GM12878 (cell line): ENCODE data around the gene SLAMF8. TPM values are rescaled to one million over a fixed set of nuclear protein-coding genes. Genes with fewer than 3 reads are reported as not detected.

Experiments used
- ATAC-seq: fragments of 200-7000 bp; cut with Tn5 transposase; 3 replicates; pipeline ENCODE4 v1.9.1; 2020; ENCODE audit warnings: mild to moderate bottlenecking, moderate library complexity
- BruUV-seq: library from RNA; stranded (reverse); fragments of 400-500 nt; replicated peaks from 2 replicates; lab custom pipeline; 2021; lab: Mats Ljungman, UMichigan
- CTCF ChIA-PET: fragments of 300-600 bp; sonication (Branson Sonifier 250); formaldehyde crosslinking; extraction: SDS; loops from one replicate; lab custom pipeline; 2021; ENCODE audit warnings: inconsistent platforms; lab: Yijun Ruan, JAX
- POLR2A ChIA-PET: fragments of 350-600 bp; formaldehyde crosslinking; extraction: SDS; loops from one replicate; lab custom pipeline; 2021; ENCODE audit warnings: inconsistent platforms; lab: Charles Lee
- RAD21 ChIA-PET: fragments of 300-600 bp; sonication (Branson Sonifier 250); formaldehyde crosslinking; loops from one replicate; lab custom pipeline; 2023; ENCODE audit warnings: antibody characterized with exemption; ENCODE audit not compliant: unreplicated experiment; lab: Charles Lee
- SMC1A ChIA-PET: fragments of 300-600 bp; sonication (Branson Sonifier 250); formaldehyde crosslinking; loops from one replicate; lab custom pipeline; 2023; ENCODE audit not compliant: unreplicated experiment, uncharacterized antibody; lab: Charles Lee
- DNase-seq: peaks from one replicate; pipeline ENCODE4 v3.0.0-alpha.2; 2011; ENCODE audit warnings: low read depth, low spot score
- FAIRE-seq: peaks from 3 replicates; lab custom pipeline; 2011; peaks lifted over from hg19 to GRCh38; lab: Jason Lieb, UNC
- H2AFZ ChIP-seq: 2 replicates; pipeline ENCODE4 v1.6.0; 2011; ENCODE audit warnings: low read depth, low read length, control low read depth; ENCODE audit not compliant: control insufficient read depth
- H3K27ac ChIP-seq: 2 replicates; pipeline ENCODE4 v1.5.1; 2011; ENCODE audit warnings: control low read depth; ENCODE audit not compliant: control insufficient read depth, insufficient read depth
- H3K27me3 ChIP-seq, 2 experiments: replicated peaks in 1 of 2; 2 replicates each; pipeline versions ENCODE4 v1.6.0 to v1.6.1; 2011; ENCODE audit warnings: low read length in 1 of 2; ENCODE audit not compliant: control insufficient read depth in 2 of 2, insufficient read depth in 2 of 2
- H3K36me3 ChIP-seq, 2 experiments: 2 replicates each; pipeline ENCODE4 v1.5.1; 2011; ENCODE audit warnings: low read length in 1 of 2; ENCODE audit not compliant: control insufficient read depth in 2 of 2, insufficient read depth in 2 of 2
- H3K4me1 ChIP-seq: 2 replicates; pipeline ENCODE4 v1.6.1; 2011; ENCODE audit warnings: mild to moderate bottlenecking, low read length, moderate library complexity, mixed read lengths; ENCODE audit not compliant: control insufficient read depth, insufficient read depth
- H3K4me2 ChIP-seq: 2 replicates; pipeline ENCODE4 v1.6.0; 2011; ENCODE audit warnings: control low read depth; ENCODE audit not compliant: control insufficient read depth, insufficient read depth
- H3K4me3 ChIP-seq: fragments of 200-600 bp; sonication (generic); 2 replicates; pipeline ENCODE4 v1.5.1; 2016
- H3K79me2 ChIP-seq: 2 replicates; pipeline ENCODE4 v1.6.0; 2011; ENCODE audit warnings: low read length; ENCODE audit not compliant: control insufficient read depth, insufficient read depth
- H3K9ac ChIP-seq: 2 replicates; pipeline ENCODE4 v1.8.0; 2011; ENCODE audit warnings: low read length, control low read depth, mixed read lengths; ENCODE audit not compliant: control insufficient read depth, insufficient read depth
- H3K9me3 ChIP-seq: replicated peaks from 3 replicates; pipeline ENCODE4 v1.5.1; 2011; ENCODE audit warnings: mild to moderate bottlenecking, low read length; ENCODE audit not compliant: control insufficient read depth, insufficient read depth
- H4K20me1 ChIP-seq: 2 replicates; pipeline ENCODE4 v1.6.0; 2011; ENCODE audit not compliant: control insufficient read depth, insufficient read depth
- ASH2L ChIP-seq: fragments of 300-600, 200-600 bp; sonication (generic); IDR thresholded peaks from 2 replicates; pipeline ENCODE4 v1.6.1; 2017; ENCODE audit warnings: low read depth, mild to moderate bottlenecking, borderline replicate concordance
- BHLHE40 ChIP-seq, 2 experiments: fragments of 450-650 bp in 1 of 2; IDR thresholded peaks; 2 replicates each; pipeline ENCODE4 v1.6.1; 2011 to 2017; ENCODE audit warnings: low read depth in 2 of 2, borderline replicate concordance in 1 of 2, improper control_type of control experiment in 1 of 2, low read length in 1 of 2, mild to moderate bottlenecking in 1 of 2
- CHD1 ChIP-seq: IDR thresholded peaks from 2 replicates; pipeline ENCODE4 v1.6.1; 2012; ENCODE audit warnings: low read depth, low read length, improper control_type of control experiment
- EP300 ChIP-seq, 2 experiments: fragments of 150-350 bp in 1 of 2; IDR thresholded peaks; 2 replicates each; pipeline ENCODE4 v1.6.1; 2011 to 2012; ENCODE audit warnings: low read depth in 2 of 2, low read length in 2 of 2, borderline replicate concordance in 1 of 2, improper control_type of control experiment in 1 of 2, inconsistent platforms in 1 of 2; ENCODE audit not compliant: control insufficient read depth in 1 of 2
- FOS ChIP-seq: IDR thresholded peaks from 3 replicates; pipeline ENCODE4 v1.6.1; 2011; ENCODE audit warnings: borderline replicate concordance; ENCODE audit not compliant: insufficient read length; ENCODE audit errors: extremely low read depth
- HDAC2 ChIP-seq: fragments of 200-600 bp; sonication (generic); IDR thresholded peaks from 2 replicates; pipeline ENCODE4 v1.6.1; 2017
- IKZF2 ChIP-seq, 2 experiments: fragments of 450-650 bp; IDR thresholded peaks; 2 replicates each; pipeline ENCODE4 v1.6.1; 2017; ENCODE audit warnings: mild to moderate bottlenecking in 2 of 2, moderate library complexity in 2 of 2
- KLF5 ChIP-seq: fragments of 450-650 bp; IDR thresholded peaks from 2 replicates; pipeline ENCODE4 v1.6.1; 2014; ENCODE audit warnings: mild to moderate bottlenecking; ENCODE audit not compliant: partially characterized antibody
- MLLT1 ChIP-seq: fragments of 450-650 bp; IDR thresholded peaks from 2 replicates; pipeline ENCODE4 v1.6.1; 2016; ENCODE audit warnings: mild to moderate bottlenecking
- NFYB ChIP-seq: IDR thresholded peaks from 2 replicates; pipeline ENCODE4 v1.6.1; 2011; ENCODE audit warnings: low read depth, mild to moderate bottlenecking, low read length, improper control_type of control experiment, moderate library complexity; ENCODE audit not compliant: insufficient read depth
- NR2C2 ChIP-seq: IDR thresholded peaks from 2 replicates; pipeline ENCODE4 v1.6.1; 2011; ENCODE audit warnings: borderline replicate concordance, low read depth; ENCODE audit not compliant: control insufficient read depth, insufficient read length
- SRF ChIP-seq, 2 experiments: IDR thresholded peaks; 2 replicates each; pipeline ENCODE4 v1.6.1; 2011; ENCODE audit warnings: low read depth in 2 of 2, low read length in 2 of 2, mild to moderate bottlenecking in 1 of 2, moderate library complexity in 1 of 2
- ZNF274 ChIP-seq: IDR thresholded peaks from one replicate; pipeline ENCODE4 v1.8.0; 2011; ENCODE audit not compliant: insufficient read length, insufficient read depth
- ZZZ3 ChIP-seq: IDR thresholded peaks from 2 replicates; pipeline ENCODE4 v1.6.1; 2011; ENCODE audit warnings: low read depth; ENCODE audit not compliant: control insufficient read depth, insufficient read length
- WGBS: methylation state at CpG from one replicate; pipeline ENCODE4 v1.1.6; 2016; ENCODE audit warnings: low lambda C conversion rate; ENCODE audit not compliant: insufficient replicate concordance, insufficient coverage; ENCODE audit errors: missing lambda C conversion rate; 5-methylcytosine and 5-hydroxymethylcytosine counted together
- in situ Hi-C: fragments of 300-500 bp; cut with MboI; formaldehyde crosslinking; loops from 9 replicates; pipeline ENCODE4 v1.14.3; 2018; ENCODE audit warnings: mixed read lengths
- intact Hi-C: fragments of 100-400 bp; cut with micrococcal nuclease; formaldehyde crosslinking; loops from one replicate; pipeline ENCODE4 v1.14.2; 2022; ENCODE audit not compliant: unreplicated experiment
- polyA plus RNA-seq, 11 experiments: library from polyadenylated mRNA; depleted of rRNA in 4 of 11; unstranded in 6 of 11; stranded (reverse) in 5 of 11; fragments of >200 nt; fragmentation: Nextera tagmentation in 4 of 11; fragmentation: Illumina TruSeq in 1 of 11; extraction: Ambion mirVana in 4 of 11; extraction: Trizol in 1 of 11; gene quantifications; 1 replicate in 1 of 11; 2 replicates in 10 of 11; pipeline versions ENCODE4 v1.2.1 to v1.2.3, GENCODE V29; 2011 to 2016; ENCODE audit warnings: inconsistent platforms in 2 of 11, missing spikeins in 2 of 11, low read depth in 1 of 11
- total RNA-seq, 4 experiments: library from RNA; depleted of rRNA in 3 of 4; stranded (reverse); fragments of >200 nt in 3 of 4; fragmentation: Illumina TruSeq in 1 of 4; extraction: Trizol in 1 of 4; gene quantifications; 2 replicates each; pipeline versions ENCODE4 v1.2.1 to v1.2.3, GENCODE V29; 2013 to 2021

The SLAMF8 gene
- total and polyA plus RNA-seq, 10 of the 15 experiments (the other 5 are each of a cell fraction or from before 2014, with no cell fraction given), result 0.04 to 0.69 (median 0.10) TPM; not detected in 3

GRCh38 chr1:159831412-159832141, 4.9 kb downstream of the SLAMF8 start:
- no peak overlapping the region for H3K4me2 ChIP-seq
- no peak for ATAC-seq
- in situ Hi-C loops (no loop called here), intact Hi-C loops (no loop called here)
- H3K27ac ChIP-seq, result no peak overlapping the region
- ChIA-PET POLR2A (no interaction called here), SMC1A (interaction anchor here (0.8 to 3.5 kb wide), 7 partner anchors 10 to 199 kb away, joined by 3 to 13 read pairs (median 9); no protein-coding TSS in a partner anchor), RAD21 (interaction anchor here (1.3 kb wide), 1 partner anchor 33 kb away, joined by 3 read pairs; no protein-coding TSS in a partner anchor), CTCF (interaction anchor here (0.7 to 16.1 kb wide), 5 partner anchors 10 to 175 kb away, joined by 3 to 178 read pairs (median 4); partner anchors contain the start of gene FCRL6)
- H3K79me2 ChIP-seq, result no peaks in the 10 kb centered on the region
- WGBS, result 25% methylated on average over 7 of the region's 7 CpGs
- peaks cover 2% of the 10 kb centered on the region; the same call in 1 of the 3 replicates for H3K9me3 ChIP-seq
- no peak overlapping the region for H3K9ac ChIP-seq
- no peaks in the 10 kb centered on the region for H3K27me3 ChIP-seq
- no peaks in the 10 kb centered on the region for H3K36me3 ChIP-seq
- TF ChIP-seq HDAC2, result no peak
- no peak for TF ChIP-seq IKZF2 (IDR thresholded peaks at IDR 0.05)
- no peak for TF ChIP-seq EP300 (IDR thresholded peaks at IDR 0.05; ENCODE audit: borderline replicate concordance in 1 of 2, control insufficient read depth in 1 of 2, low read depth in 2 of 2, low read length in 2 of 2)
- TF ChIP-seq NFYB, result no peak
- TF ChIP-seq KLF5, result no peak
- no peak for TF ChIP-seq ZZZ3
- no peak for TF ChIP-seq SRF (IDR thresholded peaks at IDR 0.05; ENCODE audit: low read depth in 2 of 2, low read length in 2 of 2)
- no peak for TF ChIP-seq BHLHE40 (IDR thresholded peaks at IDR 0.05; ENCODE audit: borderline replicate concordance in 1 of 2, low read depth in 2 of 2, low read length in 1 of 2)
- no peak for TF ChIP-seq NR2C2
- no peak for TF ChIP-seq ASH2L
- TF ChIP-seq ZNF274, result no peak
- TF ChIP-seq MLLT1, result no peak
- TF ChIP-seq FOS, result no peak
- TF ChIP-seq CHD1, result no peak
- no peak for DNase-seq
- BruUV-seq, result no TSS peak
- no peak overlapping the region for H2AFZ ChIP-seq
- H3K4me1 ChIP-seq, result peaks cover 26% of the 10 kb centered on the region
- H4K20me1 ChIP-seq, result no peaks in the 10 kb centered on the region
- FAIRE-seq, result no peak
- H3K4me3 ChIP-seq, result no peak overlapping the region
